K562 (cell line): ENCODE results near the gene DOCK6. TPM values are rescaled to one million over a fixed set of nuclear protein-coding genes. Genes with fewer than 3 reads are reported as not detected.

ENCODE experiments used
- ATAC-seq: fragments of 200-7000 bp; cut with Tn5 transposase; 3 replicates; pipeline ENCODE4 v1.9.1; 2020; ENCODE audit warnings: moderate library complexity
- BruUV-seq: library from RNA; stranded (reverse); fragments of 400-500 nt; replicated peaks from 2 replicates; lab custom pipeline; 2021; lab: Mats Ljungman, UMichigan
- CTCF ChIA-PET: fragments of 300-600 bp; formaldehyde crosslinking; extraction: SDS; loops from one replicate; lab custom pipeline; 2021; ENCODE audit warnings: low intra/inter-chr PET ratio; lab: Yijun Ruan, JAX
- POLR2A ChIA-PET: fragments of 300-600, 350-650 bp; sonication (Branson Sonifier 250); formaldehyde crosslinking; extraction: SDS; loops from one replicate; lab custom pipeline; 2021; ENCODE audit warnings: antibody characterized with exemption, inconsistent platforms; lab: Yijun Ruan, JAX
- DNase-seq, 4 experiments: peaks; one replicate each; pipeline versions ENCODE4 v3.0.0 to v3.0.0-alpha.2; 2011 to 2018; ENCODE audit warnings: low spot score in 3 of 4, mixed read lengths in 3 of 4; ENCODE audit errors: extremely low read depth in 1 of 4
- FAIRE-seq: peaks from 2 replicates; lab custom pipeline; 2011; peaks lifted over from hg19 to GRCh38; lab: Jason Lieb, UNC
- H2AFZ ChIP-seq: 2 replicates; pipeline ENCODE4 v1.6.0; 2011; ENCODE audit warnings: low read depth, low read length, control low read depth, inconsistent platforms
- H3K27ac ChIP-seq: fragments of 200-600 bp; 3 replicates; pipeline ENCODE4 v1.8.0; 2011; ENCODE audit warnings: low read depth, mild to moderate bottlenecking, control low read depth, inconsistent platforms, low read length, moderate library complexity, mixed read lengths; ENCODE audit errors: extremely low read depth
- H3K27me3 ChIP-seq, 2 experiments: fragments of 300-600 bp in 1 of 2; 2 replicates in 1 of 2; 3 replicates in 1 of 2; pipeline versions ENCODE4 v1.6.0 to v1.8.0; 2011; ENCODE audit warnings: inconsistent platforms in 2 of 2, low read length in 2 of 2, mild to moderate bottlenecking in 1 of 2, mixed read lengths in 1 of 2, moderate library complexity in 1 of 2; ENCODE audit not compliant: control insufficient read depth in 2 of 2, insufficient read depth in 2 of 2
- H3K36me3 ChIP-seq: fragments of 300-600 bp; 3 replicates; pipeline ENCODE4 v1.8.0; 2011; ENCODE audit warnings: mild to moderate bottlenecking, low read length, inconsistent platforms; ENCODE audit not compliant: control insufficient read depth, insufficient read depth
- H3K4me1 ChIP-seq, 2 experiments: fragments of 200-600 bp in 1 of 2; replicated peaks in 1 of 2; 2 replicates in 1 of 2; 3 replicates in 1 of 2; pipeline versions ENCODE4 v1.5.1 to v1.8.0; 2011; ENCODE audit warnings: inconsistent platforms in 2 of 2, low read length in 2 of 2, mild to moderate bottlenecking in 1 of 2, mixed read lengths in 1 of 2, moderate library complexity in 1 of 2; ENCODE audit not compliant: control insufficient read depth in 2 of 2, insufficient read depth in 2 of 2
- H3K4me2 ChIP-seq: 2 replicates; pipeline ENCODE4 v1.6.1; 2011; ENCODE audit warnings: low read length, control low read depth, inconsistent platforms, mixed read lengths; ENCODE audit not compliant: insufficient read depth
- H3K4me3 ChIP-seq: fragments of 200-600 bp; sonication (generic), shearing (Covaris generic); 2 replicates; pipeline ENCODE4 v1.5.1; 2016; ENCODE audit warnings: control low read depth, inconsistent platforms
- H3K79me2 ChIP-seq: fragments of 200-600 bp; 3 replicates; pipeline ENCODE4 v1.8.0; 2011; ENCODE audit warnings: low read length, inconsistent platforms; ENCODE audit not compliant: control insufficient read depth, insufficient read depth
- H3K9ac ChIP-seq, 2 experiments: 2 replicates each; pipeline versions ENCODE4 v1.6.0 to v1.6.1; 2011; ENCODE audit warnings: low read depth in 2 of 2, low read length in 2 of 2, control low read depth in 1 of 2, inconsistent platforms in 1 of 2, mild to moderate bottlenecking in 1 of 2, mixed read lengths in 1 of 2; ENCODE audit not compliant: insufficient read depth in 1 of 2
- H3K9me1 ChIP-seq: one replicate; pipeline ENCODE4 v1.6.0; 2011; ENCODE audit warnings: inconsistent platforms, mild to moderate bottlenecking, low read length, moderate library complexity; ENCODE audit not compliant: control insufficient read depth, insufficient read depth
- H3K9me3 ChIP-seq: replicated peaks from 2 replicates; pipeline ENCODE4 v1.5.1; 2011; ENCODE audit warnings: low read depth, low read length, inconsistent platforms; ENCODE audit not compliant: control insufficient read depth, insufficient read depth
- H4K20me1 ChIP-seq: replicated peaks from 2 replicates; pipeline ENCODE4 v1.6.1; 2011; ENCODE audit warnings: low read length, inconsistent platforms, mixed read lengths; ENCODE audit not compliant: control insufficient read depth, insufficient read depth
- ADNP ChIP-seq: fragments of 200-800 bp; sonication (Bioruptor generic); IDR thresholded peaks from 2 replicates; pipeline ENCODE4 v1.6.1; 2016; ENCODE audit warnings: missing genetic modification characterization, missing compliant biosample characterization
- BCL6 ChIP-seq: fragments of 250-450 bp; sonication (Bioruptor Pico); IDR thresholded peaks from 2 replicates; pipeline ENCODE4 v1.4.0; 2020
- BRF1 ChIP-seq: IDR thresholded peaks from 3 replicates; pipeline ENCODE4 v1.6.1; 2011; ENCODE audit warnings: borderline replicate concordance, mild to moderate bottlenecking; ENCODE audit not compliant: insufficient read length; ENCODE audit errors: extremely low read depth
- GTF2F1 ChIP-seq: IDR thresholded peaks from 2 replicates; pipeline ENCODE4 v1.6.1; 2011; ENCODE audit warnings: low read depth, low read length, improper control_type of control experiment
- HLTF ChIP-seq: fragments of 450-650 bp; IDR thresholded peaks from 2 replicates; pipeline ENCODE4 v1.6.1; 2016
- LEF1 ChIP-seq: fragments of 450-650 bp; IDR thresholded peaks from 2 replicates; pipeline ENCODE4 v1.6.1; 2016; ENCODE audit warnings: mild to moderate bottlenecking
- NFE2L1 ChIP-seq: fragments of 450-650 bp; IDR thresholded peaks from 2 replicates; pipeline ENCODE4 v1.6.1; 2016; ENCODE audit warnings: missing genetic modification characterization, low read depth, mild to moderate bottlenecking, missing compliant biosample characterization, moderate library complexity, borderline replicate concordance
- RB1 ChIP-seq: fragments of 450-650 bp; IDR thresholded peaks from 2 replicates; pipeline ENCODE4 v1.6.1; 2017; ENCODE audit warnings: low read depth, mild to moderate bottlenecking
- RBM17 ChIP-seq: fragments of 200-400 bp; formaldehyde crosslinking; IDR thresholded peaks from 2 replicates; pipeline ENCODE4 v1.6.1; 2017; ENCODE audit warnings: low read depth, mild to moderate bottlenecking, low read length, borderline replicate concordance
- SMARCA4 ChIP-seq: fragments of 450-650 bp; IDR thresholded peaks from 2 replicates; pipeline ENCODE4 v1.6.1; 2016
- TRIM24 ChIP-seq, 2 experiments: fragments of 450-650 bp; IDR thresholded peaks; 2 replicates each; pipeline ENCODE4 v1.6.1; 2016
- ZNF217 ChIP-seq: sonication (generic); formaldehyde crosslinking; IDR thresholded peaks from 2 replicates; pipeline ENCODE4 v1.8.0; 2022; ENCODE audit warnings: mild to moderate bottlenecking, missing genetic modification reagents
- ZNF316 ChIP-seq: fragments of 450-650 bp; IDR thresholded peaks from 2 replicates; pipeline ENCODE4 v1.6.1; 2016
- ZNF395 ChIP-seq: fragments of 200-800 bp; sonication (Bioruptor generic); IDR thresholded peaks from 2 replicates; pipeline ENCODE4 v1.6.1; 2017; ENCODE audit warnings: missing genetic modification characterization, missing compliant biosample characterization
- ZNF436 ChIP-seq: fragments of 250-450, 450-650 bp; sonication (Bioruptor Pico); formaldehyde crosslinking; IDR thresholded peaks from 2 replicates; pipeline ENCODE4 v1.7.0; 2020; ENCODE audit warnings: mild to moderate bottlenecking
- ZNF76 ChIP-seq: fragments of 250-450 bp; sonication (Bioruptor Pico); IDR thresholded peaks from 2 replicates; pipeline ENCODE4 v1.4.0; 2020; ENCODE audit warnings: mild to moderate bottlenecking, moderate library complexity, borderline replicate concordance
- WGBS: fragments of 100-300 bp; shearing (Covaris generic); methylation state at CpG from one replicate; pipeline ENCODE4 v1.1.6; 2016; ENCODE audit warnings: low coverage, mixed read lengths; ENCODE audit not compliant: insufficient coverage; ENCODE audit errors: missing lambda C conversion rate; 5-methylcytosine and 5-hydroxymethylcytosine counted together
- in situ Hi-C: fragments of 300-500 bp; cut with MboI; formaldehyde crosslinking; loops from 4 replicates; pipeline ENCODE4 v1.15.0; 2018; ENCODE audit warnings: inconsistent platforms, mixed read lengths
- intact Hi-C: fragments of 100-400 bp; cut with micrococcal nuclease; formaldehyde crosslinking; loops from 2 replicates; pipeline ENCODE4 v1.14.2; 2022
- polyA plus RNA-seq, 8 experiments: library from polyadenylated mRNA; depleted of rRNA in 4 of 8; stranded (reverse) in 5 of 8; unstranded in 3 of 8; fragments of >200 nt; fragmentation: Nextera tagmentation in 2 of 8; fragmentation: Illumina TruSeq in 1 of 8; extraction: Ambion mirVana in 2 of 8; extraction: Trizol in 1 of 8; gene quantifications; 2 replicates each; pipeline versions ENCODE4 v1.2.1 to v1.2.3, GENCODE V29; 2011 to 2014; ENCODE audit warnings: inconsistent platforms in 1 of 8, missing spikeins in 1 of 8
- total RNA-seq, 7 experiments: library from RNA; depleted of rRNA in 6 of 7; stranded (reverse); fragments of >200 nt in 6 of 7; fragmentation: Illumina TruSeq in 2 of 7; extraction: Trizol in 2 of 7; gene quantifications; 2 replicates each; pipeline versions ENCODE4 v1.2.1 to v1.2.3, GENCODE V29; 2011 to 2021; ENCODE audit warnings: low replicate concordance in 1 of 7

DOCK6 gene
- total and polyA plus RNA-seq, 9 of the 15 experiments (the other 6 are each of a cell fraction or from before 2014, with no cell fraction given) = 0.35 to 19.3 (median 3.8) TPM

GRCh38 chr19:11242025-11242424, 20.3 kb downstream of the DOCK6 start:
- no peak overlapping the region for H3K4me3 ChIP-seq
- TF ChIP-seq RBM17 (no peak), GTF2F1 (no peak), ZNF316 (no peak), BRF1 (no peak), TRIM24 (IDR thresholded peaks at IDR 0.05) (no peak), BCL6 (CRISPR knock-in tag) (no peak), LEF1 (no peak), ZNF436 (no peak), SMARCA4 (no peak), ZNF217 (CRISPR knock-in tag) (no peak), NFE2L1 (tag) (no peak), ZNF76 (CRISPR knock-in tag) (no peak), RB1 (no peak), ADNP (tag) (no peak), ZNF395 (no peak), HLTF (no peak)
- ChIA-PET CTCF (interaction anchor here (1.0 kb wide), 1 partner anchor 203 kb away, joined by 3 read pairs; no protein-coding TSS in a partner anchor), POLR2A (interaction anchor here (0.7 kb wide), 1 partner anchor 9 kb away, joined by 3 read pairs; no protein-coding TSS in a partner anchor)
- H4K20me1 ChIP-seq = no peaks in the 10 kb centered on the region
- peaks cover 0 to 31% of the 10 kb centered on the region in 2 experiments; a peak in 2 of 5 replicates for H3K4me1 ChIP-seq
- H2AFZ ChIP-seq = no peak overlapping the region
- no peaks in the 10 kb centered on the region for H3K36me3 ChIP-seq
- H3K4me2 ChIP-seq = no peak overlapping the region
- 70% methylated on average over 10 of the region's 11 CpGs for WGBS
- in situ Hi-C loops = no loop called here
- FAIRE-seq (no peak), DNase-seq (no peak), ATAC-seq (no peak)
- H3K27ac ChIP-seq = no peak overlapping the region
- intact Hi-C loops = no loop called here
- 0 out of 4 replicates have a peak overlapping the region, but pooled peaks of 1 of the 2 experiments have one; percentile 26 for H3K9ac ChIP-seq
- no TSS peak for BruUV-seq
- H3K9me3 ChIP-seq = no peaks in the 10 kb centered on the region
- no peaks in the 10 kb centered on the region for H3K27me3 ChIP-seq
- no peaks in the 10 kb centered on the region for H3K79me2 ChIP-seq
- no peaks in the 10 kb centered on the region for H3K9me1 ChIP-seq
